GM18909 (cell line): ENCODE results near the gene ACY1.
A peak's percentile ranks its signal among the peaks of the same experiment; 100 is the strongest.

Experiments used
- ATAC-seq: cut with Tn5 transposase; IDR thresholded peaks from one replicate; pipeline ENCODE4 v1.9.1; 2021; ENCODE audit warnings: mild to moderate bottlenecking; ENCODE audit not compliant: unreplicated experiment, poor library complexity

The ACY1 gene

GRCh38 chr3:51945926-51946705, 37.2 kb upstream of the ACY1 start:
- ATAC-seq = no peak

GRCh38 chr3:51946796-51947195, 36.5 kb upstream of the ACY1 start:
- ATAC-seq = no peak

GRCh38 chr3:51947215-51947900, 36.0 kb upstream of the ACY1 start:
- ATAC-seq = no peak

GRCh38 chr3:51948016-51948580, 35.2 kb upstream of the ACY1 start:
- no peak for ATAC-seq

- no peak for ATAC-seq
Observed at GRCh38 chr3:51949121-51949520, 34.2 kb upstream of the ACY1 start.

GRCh38 chr3:51950899-51951298, 32.4 kb upstream of the ACY1 start:
- no peak for ATAC-seq

- ATAC-seq = no peak
Observed at GRCh38 chr3:51953445-51953844, 29.9 kb upstream of the ACY1 start.

- no peak for ATAC-seq
Observed at GRCh38 chr3:51954105-51954504, 29.2 kb upstream of the ACY1 start.

- no peak for ATAC-seq
Observed at GRCh38 chr3:51954713-51955112, 28.6 kb upstream of the ACY1 start.

- no peak for ATAC-seq
Observed at GRCh38 chr3:51955175-51955892, 28.0 kb upstream of the ACY1 start, which contains the start of gene GPR62. TSS of gene GPR62 (plus strand) at chr3:51955381. CDS start at chr3:51955653, 272 bp downstream.

GRCh38 chr3:51955893-51956770, 27.2 kb upstream of the ACY1 start:
- ATAC-seq = peak; percentile 44

- no peak for ATAC-seq
Observed at GRCh38 chr3:51957520-51958205, 25.7 kb upstream of the ACY1 start.

GRCh38 chr3:51958603-51959521, 24.5 kb upstream of the ACY1 start:
- ATAC-seq = no peak

GRCh38 chr3:51959651-51960050, 23.7 kb upstream of the ACY1 start:
- no peak for ATAC-seq

- ATAC-seq = no peak
Observed at GRCh38 chr3:51960386-51960785, 22.9 kb upstream of the ACY1 start.

GRCh38 chr3:51961011-51961410, 22.3 kb upstream of the ACY1 start:
- ATAC-seq = no peak

GRCh38 chr3:51961602-51962569, 21.4 kb upstream of the ACY1 start:
- ATAC-seq = no peak
